ENCODE results near the gene ELF5.

Gene ELF5

GRCh38 chr11:34549271-34549670, 35.7 kb upstream of the ELF5 start:
- no peak overlapping the region for H3K56ac ChIP-seq (ENCODE audit: low read length)
- no peak overlapping the region for H3K18ac ChIP-seq (ENCODE audit: low read length)
- no peak overlapping the region for H2BK5ac ChIP-seq (ENCODE audit: low read length)
- H4K5ac ChIP-seq (ENCODE audit: low read length), result no peak overlapping the region
- no peak overlapping the region for H3K9ac ChIP-seq (ENCODE audit: low read length)
- no peaks in the 10 kb centered on the region for H3K36me3 ChIP-seq (ENCODE audit: control insufficient read depth, insufficient read depth, low read length)
- no peak overlapping the region for H4K8ac ChIP-seq (ENCODE audit: low read depth, low read length)
- H2AK5ac ChIP-seq (ENCODE audit: low read length), result no peak overlapping the region
- H3K23ac ChIP-seq (ENCODE audit: low read length), result no peak overlapping the region
- H3K4me3 ChIP-seq (ENCODE audit: low read length), result no peak overlapping the region
- H3K27ac ChIP-seq (ENCODE audit: low read depth, low read length), result no peak overlapping the region
- H2BK120ac ChIP-seq (ENCODE audit: low read depth, low read length), result no peak overlapping the region
- H3K79me2 ChIP-seq (ENCODE audit: control insufficient read depth, insufficient read depth, low read length), result no peaks in the 10 kb centered on the region
- no peak overlapping the region for H2BK15ac ChIP-seq (replicated peaks; ENCODE audit: low read depth)
- H3K4me2 ChIP-seq (ENCODE audit: low read length), result no peak overlapping the region
- no peak for DNase-seq
- no CpG with 5 or more reads among the region's 5 CpGs for WGBS (ENCODE audit: extremely low coverage, insufficient coverage, low lambda C conversion rate)
- H3K4me1 ChIP-seq (ENCODE audit: control insufficient read depth, low read depth, low read length), result no peaks in the 10 kb centered on the region
- no peak overlapping the region for H3K4ac ChIP-seq (ENCODE audit: low read depth, low read length)
- H3K79me1 ChIP-seq (ENCODE audit: low read length), result no peaks in the 10 kb centered on the region
- no peaks in the 10 kb centered on the region for H3K27me3 ChIP-seq (ENCODE audit: insufficient read depth, low read length, poor library complexity)

GRCh38 chr11:34548278-34548677, 34.7 kb upstream of the ELF5 start:
- no peak overlapping the region for H3K4ac ChIP-seq (ENCODE audit: low read depth, low read length)
- no peak overlapping the region for H4K5ac ChIP-seq (ENCODE audit: low read length)
- H2BK5ac ChIP-seq (ENCODE audit: low read length), result no peak overlapping the region
- no peak overlapping the region for H3K27ac ChIP-seq (ENCODE audit: low read depth, low read length)
- DNase-seq, result no peak
- no peak overlapping the region for H2BK15ac ChIP-seq (replicated peaks; ENCODE audit: low read depth)
- H3K27me3 ChIP-seq (ENCODE audit: insufficient read depth, low read length, poor library complexity), result no peaks in the 10 kb centered on the region
- H3K9ac ChIP-seq (ENCODE audit: low read length), result no peak overlapping the region
- no peak overlapping the region for H4K8ac ChIP-seq (ENCODE audit: low read depth, low read length)
- H3K4me1 ChIP-seq (ENCODE audit: control insufficient read depth, low read depth, low read length), result no peaks in the 10 kb centered on the region
- no peak overlapping the region for H3K56ac ChIP-seq (ENCODE audit: low read length)
- H3K18ac ChIP-seq (ENCODE audit: low read length), result no peak overlapping the region
- no peak overlapping the region for H3K23ac ChIP-seq (ENCODE audit: low read length)
- no peaks in the 10 kb centered on the region for H3K79me1 ChIP-seq (ENCODE audit: low read length)
- no peak overlapping the region for H3K4me2 ChIP-seq (ENCODE audit: low read length)
- no peak overlapping the region for H2BK120ac ChIP-seq (ENCODE audit: low read depth, low read length)
- H3K36me3 ChIP-seq (ENCODE audit: control insufficient read depth, insufficient read depth, low read length), result no peaks in the 10 kb centered on the region
- H3K4me3 ChIP-seq (ENCODE audit: low read length), result no peak overlapping the region
- no peaks in the 10 kb centered on the region for H3K79me2 ChIP-seq (ENCODE audit: control insufficient read depth, insufficient read depth, low read length)
- WGBS (ENCODE audit: extremely low coverage, insufficient coverage, low lambda C conversion rate), result no CpG with 5 or more reads among the region's 4 CpGs
- H2AK5ac ChIP-seq (ENCODE audit: low read length), result no peak overlapping the region

- Histone ChIP-seq H3K56ac (ENCODE audit: low read length) (no peak overlapping the region), H4K5ac (ENCODE audit: low read length) (no peak overlapping the region), H3K18ac (ENCODE audit: low read length) (no peak overlapping the region), H3K23ac (ENCODE audit: low read length) (no peak overlapping the region), H2AK5ac (ENCODE audit: low read length) (no peak overlapping the region), H2BK120ac (ENCODE audit: low read depth, low read length) (no peak overlapping the region), H2BK5ac (ENCODE audit: low read length) (no peak overlapping the region), H3K4me1 (ENCODE audit: control insufficient read depth, low read depth, low read length) (no peaks in the 10 kb centered on the region), H3K9ac (ENCODE audit: low read length) (no peak overlapping the region), H3K4me3 (ENCODE audit: low read length) (no peak overlapping the region), H3K27me3 (ENCODE audit: insufficient read depth, low read length, poor library complexity) (no peaks in the 10 kb centered on the region), H2BK15ac (replicated peaks; ENCODE audit: low read depth) (no peak overlapping the region), H3K36me3 (ENCODE audit: control insufficient read depth, insufficient read depth, low read length) (no peaks in the 10 kb centered on the region), H3K4ac (ENCODE audit: low read depth, low read length) (no peak overlapping the region), H3K79me1 (ENCODE audit: low read length) (no peaks in the 10 kb centered on the region), H4K8ac (ENCODE audit: low read depth, low read length) (no peak overlapping the region), H3K4me2 (ENCODE audit: low read length) (no peak overlapping the region), H3K27ac (ENCODE audit: low read depth, low read length) (no peak overlapping the region), H3K79me2 (ENCODE audit: control insufficient read depth, insufficient read depth, low read length) (no peaks in the 10 kb centered on the region)
- no peak for DNase-seq
- WGBS (ENCODE audit: extremely low coverage, insufficient coverage, low lambda C conversion rate), result no CpG with 5 or more reads among the region's 6 CpGs
These were observed 33.1 kb upstream of the ELF5 start for GRCh38 chr11:34546511-34547209.

- H2AK5ac ChIP-seq (ENCODE audit: low read length), result no peak overlapping the region
- H3K4ac ChIP-seq (ENCODE audit: low read depth, low read length), result no peak overlapping the region
- no peak overlapping the region for H3K4me3 ChIP-seq (ENCODE audit: low read length)
- no peaks in the 10 kb centered on the region for H3K36me3 ChIP-seq (ENCODE audit: control insufficient read depth, insufficient read depth, low read length)
- H2BK120ac ChIP-seq (ENCODE audit: low read depth, low read length), result no peak overlapping the region
- H2BK15ac ChIP-seq (replicated peaks; ENCODE audit: low read depth), result no peak overlapping the region
- H3K79me2 ChIP-seq (ENCODE audit: control insufficient read depth, insufficient read depth, low read length), result no peaks in the 10 kb centered on the region
- no peaks in the 10 kb centered on the region for H3K79me1 ChIP-seq (ENCODE audit: low read length)
- H3K4me1 ChIP-seq (ENCODE audit: control insufficient read depth, low read depth, low read length), result no peaks in the 10 kb centered on the region
- H3K18ac ChIP-seq (ENCODE audit: low read length), result no peak overlapping the region
- no peak for DNase-seq
- no peak overlapping the region for H4K8ac ChIP-seq (ENCODE audit: low read depth, low read length)
- no peak overlapping the region for H2BK5ac ChIP-seq (ENCODE audit: low read length)
- no peaks in the 10 kb centered on the region for H3K27me3 ChIP-seq (ENCODE audit: insufficient read depth, low read length, poor library complexity)
- no peak overlapping the region for H3K23ac ChIP-seq (ENCODE audit: low read length)
- no peak overlapping the region for H4K5ac ChIP-seq (ENCODE audit: low read length)
- H3K56ac ChIP-seq (ENCODE audit: low read length), result no peak overlapping the region
- H3K9ac ChIP-seq (ENCODE audit: low read length), result no peak overlapping the region
- no peak overlapping the region for H3K4me2 ChIP-seq (ENCODE audit: low read length)
- H3K27ac ChIP-seq (ENCODE audit: low read depth, low read length), result no peak overlapping the region
These were observed 28.5 kb upstream of the ELF5 start for GRCh38 chr11:34542089-34542488.

- H3K27me3 ChIP-seq (ENCODE audit: insufficient read depth, low read length, poor library complexity), result no peaks in the 10 kb centered on the region
- H3K79me1 ChIP-seq (ENCODE audit: low read length), result no peaks in the 10 kb centered on the region
These were observed 27.3 kb upstream of the ELF5 start for GRCh38 chr11:34540870-34541269.

GRCh38 chr11:34537636-34538035, 24.0 kb upstream of the ELF5 start:
- no CpG with 5 or more reads among the region's 1 CpG for WGBS (ENCODE audit: extremely low coverage, insufficient coverage, low lambda C conversion rate)
- Histone ChIP-seq H3K23ac (ENCODE audit: low read length) (no peak overlapping the region), H2BK120ac (ENCODE audit: low read depth, low read length) (no peak overlapping the region), H2BK5ac (ENCODE audit: low read length) (no peak overlapping the region), H3K4me2 (ENCODE audit: low read length) (no peak overlapping the region), H2BK15ac (replicated peaks; ENCODE audit: low read depth) (no peak overlapping the region), H4K8ac (ENCODE audit: low read depth, low read length) (no peak overlapping the region), H3K9ac (ENCODE audit: low read length) (no peak overlapping the region), H3K79me1 (ENCODE audit: low read length) (no peaks in the 10 kb centered on the region), H3K79me2 (ENCODE audit: control insufficient read depth, insufficient read depth, low read length) (no peaks in the 10 kb centered on the region), H3K27me3 (ENCODE audit: insufficient read depth, low read length, poor library complexity) (no peaks in the 10 kb centered on the region), H3K27ac (ENCODE audit: low read depth, low read length) (no peak overlapping the region), H3K4ac (ENCODE audit: low read depth, low read length) (no peak overlapping the region), H3K4me3 (ENCODE audit: low read length) (no peak overlapping the region), H3K18ac (ENCODE audit: low read length) (no peak overlapping the region), H3K56ac (ENCODE audit: low read length) (no peak overlapping the region), H2AK5ac (ENCODE audit: low read length) (no peak overlapping the region), H3K36me3 (ENCODE audit: control insufficient read depth, insufficient read depth, low read length) (no peaks in the 10 kb centered on the region), H3K4me1 (ENCODE audit: control insufficient read depth, low read depth, low read length) (no peaks in the 10 kb centered on the region), H4K5ac (ENCODE audit: low read length) (no peak overlapping the region)
- DNase-seq, result no peak

More at GRCh38 chr11:34540870-34541269, 27.3 kb upstream of the ELF5 start:
- no peak overlapping the region for H4K8ac ChIP-seq (ENCODE audit: low read depth, low read length)
- no peak overlapping the region for H3K56ac ChIP-seq (ENCODE audit: low read length)
- H3K9ac ChIP-seq (ENCODE audit: low read length), result no peak overlapping the region
- WGBS (ENCODE audit: extremely low coverage, insufficient coverage, low lambda C conversion rate), result no CpG with 5 or more reads among the region's 6 CpGs
- no peak overlapping the region for H2BK120ac ChIP-seq (ENCODE audit: low read depth, low read length)
- no peak overlapping the region for H3K4me3 ChIP-seq (ENCODE audit: low read length)
- no peak overlapping the region for H2BK5ac ChIP-seq (ENCODE audit: low read length)
- no peak overlapping the region for H4K5ac ChIP-seq (ENCODE audit: low read length)
- no peak overlapping the region for H3K23ac ChIP-seq (ENCODE audit: low read length)
- no peak overlapping the region for H3K4me2 ChIP-seq (ENCODE audit: low read length)
- no peak overlapping the region for H3K27ac ChIP-seq (ENCODE audit: low read depth, low read length)
- H3K36me3 ChIP-seq (ENCODE audit: control insufficient read depth, insufficient read depth, low read length), result no peaks in the 10 kb centered on the region
- H2AK5ac ChIP-seq (ENCODE audit: low read length), result no peak overlapping the region
- H3K4me1 ChIP-seq (ENCODE audit: control insufficient read depth, low read depth, low read length), result no peaks in the 10 kb centered on the region
- H3K18ac ChIP-seq (ENCODE audit: low read length), result no peak overlapping the region
- no peak overlapping the region for H2BK15ac ChIP-seq (replicated peaks; ENCODE audit: low read depth)
- no peaks in the 10 kb centered on the region for H3K79me2 ChIP-seq (ENCODE audit: control insufficient read depth, insufficient read depth, low read length)
- no peak overlapping the region for H3K4ac ChIP-seq (ENCODE audit: low read depth, low read length)
- DNase-seq, result no peak

Data from mesendoderm (in vitro differentiated cells).